Embryonic facial prominence (tissue), 1 donor: ENCODE results near the gene ASMT.
"Not testable (repeated sequence)": the region's sequence is repeated elsewhere in the genome, so short reads cannot be mapped to it uniquely, and the experiment has no call there.

Experiments used
- DNase-seq: peaks from one replicate; pipeline ENCODE4 v3.0.0-alpha.2; 2016; ENCODE audit errors: extremely low spot score

Gene ASMT

GRCh38 chrX:1614927-1615326 lies at the start of gene ASMT:
Gene ASMT, plus strand, starts transcription at chrX:1615059. Its CDS starts 141 bp downstream, at chrX:1615200.
- no peak for DNase-seq

- DNase-seq: not testable (repeated sequence)
Measured at GRCh38 chrX:1574181-1574580, 40.7 kb upstream of the ASMT start.

- no peak for DNase-seq
Measured at GRCh38 chrX:1576201-1576992, 38.5 kb upstream of the ASMT start.

GRCh38 chrX:1577845-1578244 lies 37.0 kb upstream of the ASMT start:
- no peak for DNase-seq

GRCh38 chrX:1578511-1579173 lies 36.2 kb upstream of the ASMT start:
- no peak for DNase-seq

- DNase-seq: no peak
Measured at GRCh38 chrX:1581132-1581531, 33.7 kb upstream of the ASMT start.

GRCh38 chrX:1582686-1583437 lies 32.0 kb upstream of the ASMT start:
- DNase-seq: no peak

- DNase-seq: no peak
Measured at GRCh38 chrX:1584237-1585011, 30.4 kb upstream of the ASMT start.

- no peak for DNase-seq
Measured at GRCh38 chrX:1587161-1587560, 27.7 kb upstream of the ASMT start.

- no peak for DNase-seq
Measured at GRCh38 chrX:1589356-1590130, 25.3 kb upstream of the ASMT start.

- DNase-seq: peak; percentile 92
Measured at GRCh38 chrX:1591102-1591862, 23.6 kb upstream of the ASMT start, which contains the start of gene AKAP17A. Gene AKAP17A, plus strand, starts transcription at chrX:1591604. Its CDS starts 1,859 bp downstream, at chrX:1593463.

- DNase-seq: no peak
Measured at GRCh38 chrX:1591863-1592469, 22.9 kb upstream of the ASMT start.

- DNase-seq: no peak
Measured at GRCh38 chrX:1592470-1593142, 22.3 kb upstream of the ASMT start.

- no peak for DNase-seq
Measured at GRCh38 chrX:1593286-1594271, 21.3 kb upstream of the ASMT start.

GRCh38 chrX:1595711-1596060 lies 19.2 kb upstream of the ASMT start:
- no peak for DNase-seq

- DNase-seq: no peak
Measured at GRCh38 chrX:1596676-1597344, 18.0 kb upstream of the ASMT start.

GRCh38 chrX:1597345-1598020 lies 17.4 kb upstream of the ASMT start:
- no peak for DNase-seq
